Upper lobe of left lung (tissue), 4 donors: ENCODE measurements around the gene KRTAP19-8.

Experiments used
- POLR2A ChIP-seq, 4 donors: fragments of 450-650 bp; IDR thresholded peaks; one replicate each; pipeline ENCODE4 v1.5.1; 2016 to 2017; ENCODE audit warnings: antibody characterized with exemption in 4 of 4, mild to moderate bottlenecking in 2 of 4
- TF ChIP-seq, protein P1 (sequence below), 6 experiments: fragments of 450-650 bp in 4 of 6; fragments of 200-600 bp in 2 of 6; sonication (generic) in 2 of 6; IDR thresholded peaks; one replicate each; pipeline ENCODE4 v1.5.1; 2016 to 2019; ENCODE audit warnings: antibody characterized with exemption in 6 of 6

- TF ChIP-seq, protein P1, sequence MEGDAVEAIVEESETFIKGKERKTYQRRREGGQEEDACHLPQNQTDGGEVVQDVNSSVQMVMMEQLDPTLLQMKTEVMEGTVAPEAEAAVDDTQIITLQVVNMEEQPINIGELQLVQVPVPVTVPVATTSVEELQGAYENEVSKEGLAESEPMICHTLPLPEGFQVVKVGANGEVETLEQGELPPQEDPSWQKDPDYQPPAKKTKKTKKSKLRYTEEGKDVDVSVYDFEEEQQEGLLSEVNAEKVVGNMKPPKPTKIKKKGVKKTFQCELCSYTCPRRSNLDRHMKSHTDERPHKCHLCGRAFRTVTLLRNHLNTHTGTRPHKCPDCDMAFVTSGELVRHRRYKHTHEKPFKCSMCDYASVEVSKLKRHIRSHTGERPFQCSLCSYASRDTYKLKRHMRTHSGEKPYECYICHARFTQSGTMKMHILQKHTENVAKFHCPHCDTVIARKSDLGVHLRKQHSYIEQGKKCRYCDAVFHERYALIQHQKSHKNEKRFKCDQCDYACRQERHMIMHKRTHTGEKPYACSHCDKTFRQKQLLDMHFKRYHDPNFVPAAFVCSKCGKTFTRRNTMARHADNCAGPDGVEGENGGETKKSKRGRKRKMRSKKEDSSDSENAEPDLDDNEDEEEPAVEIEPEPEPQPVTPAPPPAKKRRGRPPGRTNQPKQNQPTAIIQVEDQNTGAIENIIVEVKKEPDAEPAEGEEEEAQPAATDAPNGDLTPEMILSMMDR (IDR thresholded peaks at IDR 0.05), result no peak
- no peak for TF ChIP-seq POLR2A (IDR thresholded peaks at IDR 0.05)
Observed at GRCh38 chr21:31011412-31011811, 26.9 kb downstream of the KRTAP19-8 start.
